HG02943 (cell line): Measurements from ENCODE around the gene KIRREL3.

Experiments
- ATAC-seq: cut with Tn5 transposase; IDR thresholded peaks from one replicate; pipeline ENCODE4 v1.9.1; 2021; ENCODE audit warnings: mild to moderate bottlenecking, low read depth, moderate library complexity; ENCODE audit not compliant: unreplicated experiment

KIRREL3 gene

GRCh38 chr11:126805870-126806269 lies 194.7 kb downstream of the KIRREL3 start:
- no peak for ATAC-seq

- no peak for ATAC-seq
These were observed 196.2 kb downstream of the KIRREL3 start for GRCh38 chr11:126804363-126804762.

- no peak for ATAC-seq
These were observed 200.6 kb downstream of the KIRREL3 start for GRCh38 chr11:126800009-126800408.

GRCh38 chr11:126797457-126798169 lies 203.0 kb downstream of the KIRREL3 start:
- no peak for ATAC-seq

GRCh38 chr11:126793596-126793995 lies 207.0 kb downstream of the KIRREL3 start:
- no peak for ATAC-seq

GRCh38 chr11:126791991-126792390 lies 208.6 kb downstream of the KIRREL3 start:
- no peak for ATAC-seq

GRCh38 chr11:126791446-126791845 lies 209.1 kb downstream of the KIRREL3 start:
- no peak for ATAC-seq

GRCh38 chr11:126790550-126791081 lies 210.0 kb downstream of the KIRREL3 start:
- ATAC-seq, result no peak

- no peak for ATAC-seq
These were observed 217.8 kb downstream of the KIRREL3 start for GRCh38 chr11:126782810-126783209.

- no peak for ATAC-seq
These were observed 218.6 kb downstream of the KIRREL3 start for GRCh38 chr11:126781942-126782341.

GRCh38 chr11:126776119-126776518 lies 224.5 kb downstream of the KIRREL3 start:
- ATAC-seq, result no peak

- ATAC-seq, result no peak
These were observed 228.3 kb downstream of the KIRREL3 start for GRCh38 chr11:126772267-126772666.

- ATAC-seq, result no peak
These were observed 231.9 kb downstream of the KIRREL3 start for GRCh38 chr11:126768702-126769101.

- no peak for ATAC-seq
These were observed 234.1 kb downstream of the KIRREL3 start for GRCh38 chr11:126766440-126766839.

- no peak for ATAC-seq
These were observed 235.4 kb downstream of the KIRREL3 start for GRCh38 chr11:126765196-126765595.

- ATAC-seq, result no peak
These were observed 236.3 kb downstream of the KIRREL3 start for GRCh38 chr11:126764231-126764630.

GRCh38 chr11:126756855-126757254 lies 243.7 kb downstream of the KIRREL3 start:
- no peak for ATAC-seq

- ATAC-seq, result no peak
These were observed 244.1 kb downstream of the KIRREL3 start for GRCh38 chr11:126756421-126756820.

GRCh38 chr11:126755526-126755925 lies 245.0 kb downstream of the KIRREL3 start:
- ATAC-seq, result no peak

- no peak for ATAC-seq
These were observed 245.8 kb downstream of the KIRREL3 start for GRCh38 chr11:126754591-126755426.

GRCh38 chr11:126753990-126754389 lies 246.6 kb downstream of the KIRREL3 start:
- no peak for ATAC-seq
